ENCODE measurements around the gene ANXA2.

The ANXA2 gene

GRCh38 chr15:60313906-60314305 lies 83.9 kb downstream of the ANXA2 start:
- Histone ChIP-seq H3K9me3 (ENCODE audit: control insufficient read depth, low read length) (no peaks in the 10 kb centered on the region), H3K27me3 (ENCODE audit: control insufficient read depth, insufficient read depth, low read length, poor library complexity, severe bottlenecking) (no peaks in the 10 kb centered on the region), H3K27ac (ENCODE audit: insufficient read depth, low read depth, low read length, poor library complexity, severe bottlenecking) (no peak overlapping the region), H3K4me1 (ENCODE audit: control insufficient read depth, insufficient read depth, low read length) (no peaks in the 10 kb centered on the region), H3K36me3 (ENCODE audit: control insufficient read depth, insufficient read depth, low read length) (no peaks in the 10 kb centered on the region), H3K4me3 (ENCODE audit: insufficient read depth, low read depth, low read length) (no peak overlapping the region)
- 86 to 87% methylated on average over 3 of the region's 4 CpGs for WGBS, 2 experiments

GRCh38 chr15:60307034-60307433 lies 90.8 kb downstream of the ANXA2 start:
- WGBS, 2 experiments = 87 to 88% methylated on average over 2 to 3 of the region's 3 CpGs

GRCh38 chr15:60301024-60301423 lies 96.8 kb downstream of the ANXA2 start:
- WGBS, 2 experiments = 70 to 91% methylated on average over 1 of the region's 1 CpG

More at GRCh38 chr15:60307034-60307433, 90.8 kb downstream of the ANXA2 start:
- H3K27ac ChIP-seq (ENCODE audit: insufficient read depth, low read depth, low read length, poor library complexity, severe bottlenecking) = no peak overlapping the region
- H3K4me3 ChIP-seq (ENCODE audit: insufficient read depth, low read depth, low read length) = no peak overlapping the region
- H3K9me3 ChIP-seq (ENCODE audit: control insufficient read depth, low read length) = no peaks in the 10 kb centered on the region
- H3K36me3 ChIP-seq (ENCODE audit: control insufficient read depth, insufficient read depth, low read length) = no peaks in the 10 kb centered on the region
- no peaks in the 10 kb centered on the region for H3K4me1 ChIP-seq (ENCODE audit: control insufficient read depth, insufficient read depth, low read length)
- H3K27me3 ChIP-seq (ENCODE audit: control insufficient read depth, insufficient read depth, low read length, poor library complexity, severe bottlenecking) = no peaks in the 10 kb centered on the region

GRCh38 chr15:60299452-60300047 lies 98.2 kb downstream of the ANXA2 start:
- H3K9me3 ChIP-seq (ENCODE audit: control insufficient read depth, low read length) = no peaks in the 10 kb centered on the region
- H3K4me1 ChIP-seq (ENCODE audit: control insufficient read depth, insufficient read depth, low read length) = no peaks in the 10 kb centered on the region
- no peaks in the 10 kb centered on the region for H3K27me3 ChIP-seq (ENCODE audit: control insufficient read depth, insufficient read depth, low read length, poor library complexity, severe bottlenecking)
- H3K27ac ChIP-seq (ENCODE audit: insufficient read depth, low read depth, low read length, poor library complexity, severe bottlenecking) = no peak overlapping the region
- WGBS, 2 experiments = 86% methylated on average over 18 of the region's 18 CpGs
- no peak overlapping the region for H3K4me3 ChIP-seq (ENCODE audit: insufficient read depth, low read depth, low read length)
- no peaks in the 10 kb centered on the region for H3K36me3 ChIP-seq (ENCODE audit: control insufficient read depth, insufficient read depth, low read length)

More at GRCh38 chr15:60301024-60301423, 96.8 kb downstream of the ANXA2 start:
- H3K4me1 ChIP-seq (ENCODE audit: control insufficient read depth, insufficient read depth, low read length) = no peaks in the 10 kb centered on the region
- H3K27ac ChIP-seq (ENCODE audit: insufficient read depth, low read depth, low read length, poor library complexity, severe bottlenecking) = no peak overlapping the region
- no peaks in the 10 kb centered on the region for H3K36me3 ChIP-seq (ENCODE audit: control insufficient read depth, insufficient read depth, low read length)
- H3K4me3 ChIP-seq (ENCODE audit: insufficient read depth, low read depth, low read length) = no peak overlapping the region
- H3K27me3 ChIP-seq (ENCODE audit: control insufficient read depth, insufficient read depth, low read length, poor library complexity, severe bottlenecking) = no peaks in the 10 kb centered on the region
- no peaks in the 10 kb centered on the region for H3K9me3 ChIP-seq (ENCODE audit: control insufficient read depth, low read length)
